HG03520 (cell line): ENCODE data around the gene GPR55.

Source experiments
- ATAC-seq: cut with Tn5 transposase; IDR thresholded peaks from one replicate; pipeline ENCODE4 v1.9.1; 2021; ENCODE audit warnings: mild to moderate bottlenecking, moderate library complexity; ENCODE audit not compliant: unreplicated experiment

GPR55 gene

GRCh38 chr2:230920167-230920566, 4.9 kb downstream of the GPR55 start:
- no peak for ATAC-seq

DNA sequence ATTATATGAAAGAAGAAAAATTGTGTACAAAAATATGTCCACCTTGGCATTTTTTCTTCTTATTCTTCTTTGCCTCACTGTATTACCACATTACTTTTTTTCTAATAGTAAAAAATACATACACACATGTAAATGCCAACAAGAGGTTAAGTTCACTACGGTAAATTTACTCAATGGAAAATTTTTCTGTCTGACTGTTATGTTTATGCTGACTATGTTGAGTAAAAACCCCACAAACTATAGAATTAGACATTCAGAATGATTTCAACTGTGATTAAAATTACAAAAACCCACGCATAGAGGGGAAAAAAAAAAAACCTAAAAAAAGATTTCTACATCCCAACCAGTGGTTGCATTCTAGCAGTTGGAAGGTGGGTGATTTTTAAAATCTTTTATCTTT, 5.4 kb downstream of the GPR55 start:
- no peak for ATAC-seq

DNA sequence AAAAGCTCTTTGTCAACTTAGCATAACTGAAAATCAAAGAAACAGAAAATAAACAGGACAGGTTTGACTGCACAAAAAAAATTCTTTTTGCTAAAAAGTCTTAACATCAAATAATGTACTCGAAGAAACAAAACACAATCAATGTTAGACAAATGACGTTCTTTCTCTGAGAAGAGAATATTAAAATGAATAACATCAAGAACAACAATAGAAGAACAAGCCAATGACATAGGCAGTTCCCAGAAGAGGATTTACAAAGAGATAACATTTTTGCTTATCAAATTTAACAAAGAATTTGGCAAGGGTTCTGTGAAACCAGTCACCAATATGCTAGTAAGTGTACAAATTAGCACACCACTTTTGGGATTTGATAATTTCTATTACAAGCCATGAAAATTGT, 5.8 kb downstream of the GPR55 start:
- ATAC-seq: no peak

DNA sequence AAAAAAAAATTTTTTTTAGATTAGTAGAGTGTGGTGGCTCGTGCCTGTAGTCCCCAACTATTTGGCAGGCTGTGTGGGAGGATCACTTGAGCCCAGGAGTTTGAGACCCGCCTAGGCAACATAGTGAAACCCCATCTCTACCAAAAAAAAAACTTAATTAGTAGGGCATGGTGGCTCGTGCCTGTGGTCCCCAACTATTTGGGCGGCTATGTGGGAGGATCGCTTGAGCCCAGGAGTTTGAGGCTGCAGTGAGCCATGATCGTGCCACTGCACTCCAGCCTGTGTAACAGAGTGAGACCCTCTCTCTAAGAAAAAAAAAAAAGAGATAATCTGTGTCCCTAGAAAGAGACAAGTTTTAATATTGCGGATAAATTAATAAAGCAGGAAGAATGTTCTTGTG, 8.8 kb downstream of the GPR55 start:
- ATAC-seq: no peak

DNA sequence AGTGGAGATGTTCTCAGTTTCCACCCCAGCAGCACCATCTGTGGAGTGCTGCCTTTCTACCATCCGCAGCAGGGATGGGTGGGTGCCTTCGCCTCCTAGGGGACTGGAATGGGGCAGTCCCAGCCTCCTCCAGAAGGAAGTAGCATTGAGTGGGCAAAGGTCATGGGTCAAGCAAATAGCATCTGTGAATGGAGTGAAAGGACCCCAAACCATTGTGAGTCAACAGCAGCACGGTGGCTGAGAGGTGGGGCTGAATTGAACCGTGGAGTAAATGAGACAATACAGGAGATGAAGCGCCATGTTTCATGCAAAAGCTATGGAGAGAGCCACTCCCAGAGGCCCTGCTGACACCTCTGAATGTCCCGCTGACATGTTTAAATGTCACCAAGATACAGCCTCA, 9.7 kb downstream of the GPR55 start:
- no peak for ATAC-seq

DNA sequence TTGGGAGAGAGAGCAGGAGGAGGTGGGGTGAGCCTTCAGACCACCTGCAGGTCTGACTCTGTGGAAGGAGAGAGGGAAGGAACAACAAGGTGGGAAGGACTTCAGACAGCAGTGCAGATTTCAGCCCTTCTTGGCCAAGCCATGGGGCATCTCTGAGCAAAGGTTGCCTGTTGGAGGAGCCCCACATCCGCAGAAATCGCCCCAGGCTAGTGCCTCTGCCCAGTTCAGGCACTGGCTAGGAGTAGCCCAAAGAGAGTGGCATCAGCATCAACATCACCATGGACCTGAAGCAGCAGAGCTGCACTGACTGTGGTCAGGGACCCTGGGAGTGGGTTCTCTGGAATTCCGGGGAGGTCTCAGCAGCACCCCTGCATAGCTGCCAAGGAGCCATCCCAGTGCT, 10.2 kb downstream of the GPR55 start:
- no peak for ATAC-seq

GRCh38 chr2:230913406-230914143, 11.5 kb downstream of the GPR55 start:
- ATAC-seq: no peak

DNA sequence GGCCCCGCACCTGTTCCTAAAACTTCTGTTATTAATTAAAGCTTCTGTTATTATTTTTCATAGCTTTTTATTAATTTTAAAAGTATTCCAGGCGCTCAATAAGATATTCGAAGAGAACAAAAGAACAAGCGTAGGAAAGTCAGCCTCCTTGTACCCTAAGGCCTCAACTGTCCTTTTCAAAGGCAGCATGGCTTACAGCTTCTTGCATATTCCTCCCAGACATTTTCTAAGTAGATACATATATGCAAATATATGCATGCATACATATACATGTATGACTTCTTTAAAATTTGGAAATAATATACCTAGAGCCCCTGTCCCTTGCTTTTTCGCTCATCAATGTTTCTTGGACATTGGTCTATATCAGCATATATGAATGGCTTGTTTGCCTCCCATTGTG, 12.3 kb downstream of the GPR55 start:
- ATAC-seq: no peak

DNA sequence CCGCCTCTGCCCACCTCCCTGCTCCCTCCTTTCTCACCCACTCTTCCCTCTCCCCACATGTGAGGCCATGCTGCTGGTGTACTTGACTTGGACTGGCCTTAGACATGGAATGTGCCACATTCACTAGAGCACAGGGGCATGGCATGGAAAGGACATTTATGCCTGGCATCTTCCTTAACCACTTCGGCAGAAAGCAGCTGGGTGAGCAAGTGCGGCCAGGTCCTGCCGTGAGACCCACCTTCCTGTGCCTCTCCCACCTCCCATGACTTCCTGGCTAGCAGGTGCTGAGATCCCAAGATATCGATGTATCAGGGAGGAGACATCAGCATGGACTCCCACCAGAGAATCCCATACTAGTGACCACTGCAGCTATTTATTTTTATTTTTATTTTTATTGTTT, 13.0 kb downstream of the GPR55 start:
- ATAC-seq: no peak

- ATAC-seq: no peak
These were observed 14.4 kb downstream of the GPR55 start for GRCh38 chr2:230910546-230911177.

DNA sequence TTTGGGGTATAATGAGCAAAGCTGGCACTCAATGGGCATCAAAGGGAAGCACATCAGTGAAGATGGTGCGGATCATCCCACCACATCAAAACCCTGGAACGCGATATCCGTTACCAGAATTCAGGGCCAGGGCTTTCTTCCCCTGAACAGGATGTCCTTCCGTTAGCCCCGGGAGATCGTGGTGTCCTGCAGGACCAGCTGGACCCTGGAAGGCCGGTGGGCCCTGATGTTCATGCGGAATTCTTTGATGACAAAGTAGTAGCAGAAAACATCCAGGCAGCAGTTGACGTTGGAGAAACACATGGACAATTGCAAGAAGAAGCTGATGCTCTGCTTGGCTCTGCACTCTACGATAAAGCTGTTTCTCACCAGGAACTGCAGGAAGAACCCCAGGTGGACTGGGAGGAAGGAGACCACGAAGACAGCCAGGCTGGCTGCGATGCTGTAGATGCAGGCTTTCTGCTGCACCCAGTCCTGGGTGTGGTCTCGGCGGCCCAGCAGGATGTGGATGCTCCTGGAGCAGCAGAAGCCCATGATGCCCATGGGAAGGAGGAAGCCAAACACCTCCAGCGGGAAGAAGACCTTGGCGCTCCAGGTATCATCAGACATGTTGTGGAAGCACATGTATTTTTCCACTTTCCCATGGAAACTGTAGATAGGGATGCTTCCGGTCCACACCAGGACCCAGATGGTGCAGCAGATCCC, 15.0 kb downstream of the GPR55 start:
- no peak for ATAC-seq

DNA sequence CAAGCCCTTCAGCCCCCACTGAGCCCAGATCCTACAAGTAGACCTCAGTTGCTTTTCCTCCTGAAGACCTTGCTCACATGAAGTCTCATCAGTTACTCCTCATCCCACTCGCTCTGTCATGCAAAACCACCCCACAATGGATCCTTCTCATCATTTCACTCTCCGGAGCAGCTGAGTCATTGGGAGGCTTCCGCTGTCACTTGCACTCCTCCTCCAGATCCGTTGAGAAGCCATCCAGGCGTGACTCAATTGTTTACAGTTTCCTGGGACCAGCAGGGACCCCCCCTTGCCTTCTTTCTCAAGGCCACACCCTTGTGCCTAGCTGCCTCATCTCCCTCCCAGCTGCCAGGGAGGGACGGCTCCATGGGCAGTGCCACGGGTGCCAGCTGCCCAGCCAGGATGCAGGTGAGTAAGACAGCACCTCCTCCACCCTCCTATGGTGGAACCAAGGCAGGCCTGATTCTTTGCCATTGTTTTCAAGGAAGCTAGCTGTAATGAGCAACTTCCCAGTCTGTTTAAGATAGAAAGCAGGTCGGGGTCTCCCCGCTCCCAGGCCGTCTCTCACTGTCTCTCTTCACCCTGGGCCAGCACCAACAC, 16.3 kb downstream of the GPR55 start:
- no peak for ATAC-seq

GRCh38 chr2:230908092-230908594, 16.9 kb downstream of the GPR55 start:
- ATAC-seq: no peak

DNA sequence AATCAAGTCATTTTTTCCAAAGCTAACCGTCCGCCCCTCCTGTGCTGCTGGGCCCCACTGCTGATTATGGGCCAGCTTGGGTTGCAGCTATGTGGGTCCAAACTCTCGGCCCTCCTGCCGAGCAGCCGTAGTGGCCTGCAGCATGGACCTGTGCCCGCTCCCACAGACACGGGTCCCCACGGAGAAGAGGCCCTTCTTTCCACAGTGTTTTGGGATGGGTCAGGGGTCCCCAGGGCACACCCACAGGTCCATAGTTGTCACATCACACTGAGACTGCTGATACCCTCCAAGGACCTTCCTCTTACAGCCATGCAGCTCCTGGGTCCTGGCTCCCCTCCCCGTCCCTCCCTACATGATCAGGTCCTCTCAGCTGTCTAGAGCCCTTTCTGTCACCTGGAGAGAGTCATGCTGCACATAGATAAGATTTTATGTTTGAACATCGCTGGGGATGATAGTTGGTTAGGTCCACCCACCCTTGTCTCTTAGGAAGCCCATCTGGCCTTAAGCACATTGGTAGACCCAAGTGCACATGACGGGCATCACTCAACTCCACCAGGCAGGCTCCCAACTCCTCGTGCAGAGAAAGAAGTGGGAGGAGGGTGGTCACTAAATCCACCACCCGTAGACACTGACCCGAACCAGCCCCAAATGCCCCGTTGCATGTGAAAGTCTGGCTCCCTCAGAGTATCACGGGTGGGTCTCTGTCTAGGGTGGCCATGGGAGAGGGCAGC, 17.5 kb downstream of the GPR55 start:
- ATAC-seq: no peak

DNA sequence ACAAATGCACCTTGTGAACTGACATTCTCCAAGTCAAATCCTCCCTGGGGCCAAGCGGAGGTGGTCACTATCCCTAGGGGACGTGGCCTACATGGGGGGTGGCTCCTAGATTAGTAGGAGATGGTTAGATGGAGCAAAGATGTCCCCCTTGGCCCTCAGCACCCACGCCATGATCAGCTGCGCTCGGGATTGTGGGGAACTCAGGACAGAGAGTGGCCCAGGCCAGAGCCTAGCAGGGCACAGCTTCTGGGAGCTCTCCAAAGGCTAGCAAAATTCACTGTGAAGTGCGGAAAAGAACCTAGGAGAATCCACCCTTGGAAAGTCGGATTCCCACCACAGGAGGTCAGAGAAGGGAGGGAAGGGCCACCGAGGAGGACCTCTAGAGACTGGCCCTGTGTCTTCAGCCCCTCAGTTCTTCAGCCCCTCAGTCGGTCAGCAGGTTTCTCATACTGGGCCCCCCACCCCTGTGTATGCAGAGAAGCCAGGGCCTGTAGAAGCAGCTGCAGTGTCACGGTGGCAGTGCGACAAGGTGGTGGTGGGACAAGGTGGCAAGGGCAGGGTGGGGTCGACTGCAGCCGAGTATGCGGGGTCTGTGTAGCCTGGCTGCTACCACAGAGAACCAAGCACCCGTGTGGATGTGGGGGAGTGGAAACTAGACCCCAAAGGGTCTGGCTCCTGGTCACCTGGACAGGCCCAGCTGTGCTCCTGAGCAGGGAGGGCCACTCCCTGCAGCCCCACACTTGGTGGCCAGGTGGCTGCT, 18.4 kb downstream of the GPR55 start:
- ATAC-seq: no peak

DNA sequence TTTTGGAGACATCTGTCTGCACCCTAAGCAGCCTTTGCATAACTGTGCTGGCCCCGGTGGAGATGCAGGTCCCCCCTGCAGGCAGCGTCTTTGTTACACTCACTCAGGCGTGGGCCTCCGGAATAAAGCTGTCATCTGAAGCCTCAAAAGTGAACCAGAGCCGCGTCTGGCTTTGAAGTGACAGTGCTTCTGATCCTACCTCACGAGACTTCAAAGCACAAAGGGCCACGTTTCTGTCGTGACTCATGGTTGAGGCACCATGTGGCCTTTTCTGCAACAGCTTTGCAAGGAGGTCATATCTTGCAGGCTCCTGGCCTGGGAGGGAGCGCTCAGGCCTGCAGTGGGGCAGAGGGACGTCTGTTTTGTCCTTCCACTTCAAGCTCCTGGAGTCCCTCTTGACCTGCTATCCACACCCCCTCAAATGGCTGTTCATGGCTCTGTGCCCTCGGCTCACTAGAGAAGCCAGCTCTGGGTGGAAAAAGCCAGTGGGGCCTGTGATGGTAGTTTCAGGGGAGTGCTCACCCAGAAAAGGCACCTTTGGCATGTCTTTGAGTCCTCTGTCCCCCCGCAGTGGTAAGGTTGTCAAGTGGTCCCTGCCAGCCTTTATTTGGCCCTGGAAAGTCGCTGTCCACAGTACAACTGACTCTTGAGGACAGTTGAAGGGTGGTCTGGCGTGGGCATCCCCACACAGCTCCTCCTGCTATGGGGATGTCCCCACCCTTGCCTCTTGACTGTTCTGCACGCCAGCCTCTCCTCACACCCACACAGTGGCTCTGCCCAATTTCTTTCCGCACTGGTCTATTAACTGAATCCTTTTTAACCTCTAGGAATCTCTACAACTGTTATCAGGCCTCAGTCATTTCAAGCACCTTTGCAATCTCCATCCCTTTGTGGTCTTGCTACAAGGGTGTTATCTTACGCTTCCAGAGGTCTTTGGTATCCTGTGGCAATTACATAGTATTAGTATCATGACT, 19.3 kb downstream of the GPR55 start:
- ATAC-seq: no peak

GRCh38 chr2:230904856-230905447, 20.1 kb downstream of the GPR55 start:
- ATAC-seq: no peak
